A204.1 (cell line): ENCODE data around the gene SMO.
"Not testable (repeated sequence)": the region's sequence is repeated elsewhere in the genome, so short reads cannot be mapped to it uniquely, and the experiment has no call there.

Source experiments
- FAIRE-seq: peaks from 2 replicates; lab custom pipeline; 2012; peaks lifted over from hg19 to GRCh38; lab: Jason Lieb, UNC

The SMO gene

DNA sequence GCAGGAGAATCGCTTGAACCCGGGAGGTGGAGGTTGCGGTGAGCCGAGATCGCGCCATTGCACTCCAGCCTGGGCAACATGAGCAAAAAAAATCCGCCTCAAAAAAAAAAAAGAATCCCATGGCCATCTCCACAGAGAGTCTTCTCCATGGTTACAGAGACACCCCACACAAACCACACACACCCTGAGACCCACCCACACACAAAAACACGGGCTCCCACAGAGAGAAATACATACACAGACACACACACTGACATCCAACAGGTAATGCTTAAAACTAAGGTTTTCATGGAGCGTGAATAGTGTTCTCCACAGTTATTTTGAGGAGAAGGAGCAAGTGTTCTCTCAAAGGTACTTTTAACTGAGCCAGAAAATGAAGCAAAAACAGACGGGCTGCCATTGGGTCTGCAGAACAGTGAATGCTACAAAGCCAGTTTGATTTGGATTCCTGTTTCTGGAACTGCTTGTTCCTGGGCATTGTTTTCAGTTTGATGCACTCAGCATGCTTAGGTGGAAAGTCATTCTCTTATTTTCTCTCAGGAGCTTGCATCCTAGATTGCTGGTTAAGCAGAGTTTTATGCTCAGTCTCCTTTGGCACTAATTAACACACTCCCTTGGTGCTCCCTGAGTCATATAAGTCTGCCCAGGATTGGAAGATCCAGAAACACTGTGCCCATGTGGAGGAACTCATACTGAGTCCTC is 51.8 kb downstream of the SMO start:
- FAIRE-seq: no peak

DNA sequence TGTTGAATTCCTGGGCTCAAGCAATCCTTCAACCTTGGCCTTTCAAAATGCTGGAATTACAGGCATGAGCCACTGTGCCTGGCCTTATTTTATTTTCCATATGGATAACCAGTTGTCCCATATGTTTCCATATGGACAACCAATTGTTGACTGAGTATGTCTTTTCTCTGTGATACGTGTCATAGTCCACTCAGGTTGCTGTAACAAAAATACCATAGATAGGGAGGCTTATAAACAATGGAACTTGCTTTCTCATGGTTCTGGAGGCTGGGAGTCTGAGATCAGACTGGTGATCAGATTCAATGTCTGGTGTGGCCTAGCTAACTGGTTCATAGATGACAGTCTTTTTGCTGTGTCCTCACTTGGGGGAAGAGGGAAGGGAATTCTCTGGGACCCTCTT is 55.8 kb downstream of the SMO start:
- no peak for FAIRE-seq

DNA sequence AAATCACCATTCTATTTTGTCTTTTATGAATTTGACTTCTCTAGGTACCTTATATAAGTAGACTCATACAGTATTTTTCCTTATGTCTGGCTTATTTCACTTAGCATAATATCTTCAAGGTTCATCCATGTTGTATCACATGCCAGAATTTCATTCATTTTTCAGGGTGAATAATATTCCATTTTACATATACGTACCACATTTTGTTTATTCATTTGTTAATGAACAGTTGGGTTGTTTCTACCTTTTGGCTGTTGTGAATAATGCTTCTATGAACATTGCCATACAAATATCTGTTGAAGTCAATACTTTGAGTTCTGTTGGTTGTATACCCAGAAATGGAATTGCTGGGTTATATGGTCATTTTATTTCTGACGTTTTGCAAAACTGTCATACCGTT is 57.1 kb downstream of the SMO start:
- no peak for FAIRE-seq

DNA sequence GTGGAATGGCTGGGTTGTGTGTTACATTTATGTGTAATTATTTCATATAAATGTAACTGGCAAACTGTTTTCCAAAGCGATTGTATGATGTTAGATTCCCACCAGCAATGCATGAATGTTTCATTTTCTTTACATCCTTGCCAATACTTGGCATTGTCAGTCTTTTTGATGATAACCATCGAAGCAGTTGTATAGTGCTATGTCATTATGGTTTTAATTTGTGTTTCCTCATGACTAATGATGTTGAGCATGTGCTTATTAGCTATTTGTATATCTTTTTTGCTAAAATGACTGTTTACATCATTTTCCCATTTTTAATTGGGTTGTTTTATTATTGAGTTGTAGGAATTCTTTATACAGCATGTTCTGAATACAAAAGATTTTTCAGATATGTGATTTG is 58.7 kb downstream of the SMO start:
- no peak for FAIRE-seq

DNA sequence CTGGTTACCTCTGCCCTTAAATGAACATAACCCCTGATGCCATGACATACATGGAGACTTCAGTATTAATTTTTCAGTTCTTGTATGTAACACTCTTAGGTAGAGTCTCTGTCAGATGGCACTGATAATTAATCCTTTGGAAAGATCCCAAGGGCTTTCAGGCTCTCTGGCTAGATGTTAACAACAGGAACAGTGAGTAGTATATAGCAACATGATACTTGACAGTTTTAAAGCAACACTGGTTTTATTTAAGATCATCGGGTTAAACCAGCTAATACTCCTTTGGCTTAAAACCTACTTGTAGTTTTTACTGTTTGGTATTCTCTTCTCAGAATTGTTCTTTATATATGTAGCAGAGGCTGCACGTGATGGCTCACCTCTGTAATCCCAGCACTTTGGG is 63.7 kb downstream of the SMO start:
- FAIRE-seq: no peak

DNA sequence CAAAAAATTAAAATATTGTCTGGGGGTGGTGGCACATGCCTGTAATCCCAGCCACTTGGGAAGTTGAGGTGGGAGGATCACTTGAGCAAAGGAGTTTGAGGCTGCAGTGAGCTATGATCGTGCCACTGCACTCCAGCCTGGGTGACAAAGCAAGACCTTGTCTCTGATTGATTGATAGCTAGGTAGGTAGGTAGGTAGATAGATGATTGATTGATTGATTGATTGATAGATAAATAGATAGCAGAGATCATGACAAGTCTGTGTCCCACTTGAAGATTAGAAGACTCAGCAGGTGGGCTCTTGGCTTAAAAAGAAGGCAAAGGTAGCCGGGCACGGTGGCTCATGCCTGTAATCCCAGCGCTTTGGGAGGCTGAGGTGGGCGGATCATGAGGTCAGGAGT is 64.2 kb downstream of the SMO start:
- not testable (repeated sequence) for FAIRE-seq

DNA sequence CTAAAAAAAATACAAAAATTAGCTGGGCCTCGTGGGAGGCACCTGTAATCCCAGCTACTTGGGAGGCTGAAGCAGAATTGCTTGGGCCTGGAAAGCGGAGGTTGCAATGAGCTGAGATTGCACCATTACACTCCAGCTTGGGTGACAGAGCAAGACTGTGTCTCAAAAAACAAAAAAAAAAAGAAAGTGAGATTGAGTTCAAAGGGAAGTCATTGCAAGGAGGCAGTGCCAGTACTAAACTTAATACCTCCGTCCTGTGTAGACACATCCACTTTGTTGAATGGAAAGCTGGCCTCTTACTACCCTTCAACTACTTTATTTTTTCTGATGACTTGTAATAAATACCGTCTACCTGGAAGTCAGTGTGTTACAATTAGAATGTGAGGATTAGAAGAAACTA is 67.4 kb downstream of the SMO start:
- FAIRE-seq: no peak

DNA sequence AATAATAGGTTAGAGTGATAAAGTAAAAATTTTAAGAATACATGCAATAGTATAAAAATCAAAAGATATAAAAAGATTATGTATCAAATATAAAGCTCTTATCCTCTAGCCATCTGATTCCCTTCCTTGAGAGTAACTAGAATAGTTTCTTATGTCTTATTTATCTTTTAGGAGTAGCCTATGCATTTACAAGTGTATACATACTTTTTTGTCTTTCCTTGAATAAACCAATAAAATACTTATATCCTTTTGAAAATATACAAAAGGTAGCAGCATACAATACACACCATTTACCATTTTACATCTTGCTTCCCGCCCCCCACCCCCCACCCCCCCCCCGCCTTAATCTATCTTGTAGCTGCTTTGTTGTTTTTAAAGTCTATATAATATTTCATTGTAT is 67.8 kb downstream of the SMO start:
- FAIRE-seq: peak; percentile 58

DNA sequence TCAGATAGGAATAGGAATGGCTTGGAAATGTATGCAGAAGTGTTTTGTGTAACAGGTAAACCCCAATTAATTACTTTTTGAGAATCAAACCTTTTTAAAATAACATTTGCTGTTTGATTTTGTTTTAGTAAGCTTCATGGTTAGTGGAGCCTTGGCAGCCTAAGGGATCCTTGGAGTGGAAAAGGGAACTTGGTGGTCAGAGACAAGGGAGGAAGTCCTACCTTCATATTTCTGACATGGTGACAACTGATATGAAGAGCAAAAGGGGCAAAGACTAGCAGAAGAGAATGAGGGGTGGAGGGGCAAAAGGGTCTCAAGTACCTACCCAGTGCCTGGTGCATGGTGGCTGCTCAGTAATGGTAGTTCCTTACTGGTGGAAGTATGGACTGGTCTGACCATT is 68.7 kb downstream of the SMO start:
- FAIRE-seq: no peak

DNA sequence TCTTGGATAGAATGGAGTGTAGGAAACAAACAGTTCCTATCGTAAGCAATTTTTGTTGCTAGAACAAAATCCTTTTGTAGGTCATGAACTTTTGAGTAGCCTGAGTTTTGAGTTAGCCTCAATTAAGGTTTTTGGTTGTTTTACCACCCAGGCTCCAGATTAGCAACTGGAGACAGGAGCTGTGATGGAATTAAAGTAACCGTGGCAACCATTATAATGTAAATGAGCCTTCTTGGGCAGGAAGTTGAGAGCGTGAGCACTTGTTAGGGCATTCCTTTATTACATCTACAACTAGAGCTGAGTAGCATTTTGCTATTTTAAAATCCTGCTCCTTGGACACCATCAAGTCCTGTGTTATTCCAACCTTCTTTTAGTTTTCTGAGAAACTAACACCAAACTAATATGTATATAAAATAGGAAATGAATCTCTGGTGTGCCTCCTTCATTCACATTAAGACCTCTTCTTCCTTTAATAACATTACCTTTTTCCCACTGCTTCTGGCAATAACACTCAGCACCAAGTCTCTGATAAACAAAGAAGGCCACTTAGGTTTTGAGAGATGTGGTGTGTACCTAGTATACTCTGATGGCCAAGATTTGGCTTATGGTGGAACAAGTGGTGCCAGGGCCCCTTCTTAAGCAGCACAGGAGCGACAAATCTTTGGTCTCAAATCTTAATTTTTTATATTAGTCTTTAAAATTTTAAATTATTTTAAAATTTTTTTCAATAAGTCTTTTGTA is 70.4 kb downstream of the SMO start:
- FAIRE-seq: no peak

DNA sequence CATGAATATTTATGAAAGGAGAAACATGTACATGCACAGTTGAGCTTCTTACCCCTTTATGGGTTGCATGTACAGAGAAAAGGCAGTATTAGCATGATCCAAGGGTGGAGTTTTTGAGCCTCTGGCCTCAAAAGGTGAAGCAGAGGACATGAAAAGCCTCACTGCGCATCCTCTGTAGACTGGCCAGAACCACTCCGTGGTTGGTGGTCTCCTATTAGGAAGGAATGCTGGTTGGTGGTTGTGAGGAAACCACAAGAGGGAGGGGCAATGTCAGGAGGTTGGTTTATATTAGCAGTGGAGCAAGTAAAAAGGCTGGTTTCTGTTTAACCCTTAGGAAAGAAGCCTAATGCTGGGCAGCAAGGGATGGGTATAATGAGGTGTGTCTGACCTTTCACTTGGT is 73.9 kb downstream of the SMO start:
- no peak for FAIRE-seq
